Mammary epithelial cell (primary cell): ENCODE data around the gene HAND2.

ENCODE experiments used
- EZH2 ChIP-seq: IDR thresholded peaks from 2 replicates; pipeline ENCODE4 v1.6.1; 2012; ENCODE audit warnings: low read length, inconsistent platforms, borderline replicate concordance
- TF ChIP-seq, protein P1 (sequence below), 2 donors: IDR thresholded peaks in 1 of 2; conservative IDR thresholded peaks in 1 of 2; 2 replicates each; pipeline ENCODE4 v1.5.1; 2011 to 2012; ENCODE audit warnings: inconsistent platforms in 2 of 2, low read length in 2 of 2, mild to moderate bottlenecking in 2 of 2, control low read depth in 1 of 2, low read depth in 1 of 2; ENCODE audit not compliant: insufficient read depth in 1 of 2; ENCODE audit errors: extremely low read depth in 1 of 2

DNA sequence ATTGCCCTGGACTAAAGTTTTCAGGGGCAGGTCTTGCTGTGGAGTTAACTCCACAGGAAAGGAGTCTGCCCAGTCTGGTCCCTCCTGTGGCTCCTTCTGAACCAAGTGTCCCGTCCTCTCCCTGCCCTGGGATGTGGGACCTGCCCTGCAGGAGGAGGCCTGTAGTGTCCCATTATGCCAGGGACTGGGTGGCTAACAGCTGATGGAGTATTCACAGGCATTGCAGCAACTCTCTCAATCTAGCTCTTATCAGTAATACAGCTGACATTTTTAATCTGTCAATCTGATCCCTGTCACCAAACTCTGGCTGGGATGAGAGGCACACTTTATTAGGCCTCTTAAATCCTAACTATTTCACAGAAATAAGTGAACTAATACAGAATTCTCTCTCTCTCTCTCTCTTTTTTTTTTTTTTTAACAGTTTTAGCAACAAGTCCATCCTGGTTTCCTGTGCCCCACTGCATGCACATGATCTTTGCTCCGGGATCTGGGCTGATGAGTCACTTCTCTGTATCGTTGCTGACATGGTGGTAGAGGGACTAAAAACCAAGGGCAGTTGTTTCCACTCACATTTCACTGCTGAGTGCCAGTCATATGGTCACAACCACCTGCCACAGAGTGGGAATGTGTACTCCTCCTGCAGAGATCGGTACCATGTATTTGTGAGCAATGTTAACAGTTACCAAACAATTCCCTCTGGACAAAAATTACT is 39.1 kb downstream of the HAND2 start:
- TF ChIP-seq, protein P1, sequence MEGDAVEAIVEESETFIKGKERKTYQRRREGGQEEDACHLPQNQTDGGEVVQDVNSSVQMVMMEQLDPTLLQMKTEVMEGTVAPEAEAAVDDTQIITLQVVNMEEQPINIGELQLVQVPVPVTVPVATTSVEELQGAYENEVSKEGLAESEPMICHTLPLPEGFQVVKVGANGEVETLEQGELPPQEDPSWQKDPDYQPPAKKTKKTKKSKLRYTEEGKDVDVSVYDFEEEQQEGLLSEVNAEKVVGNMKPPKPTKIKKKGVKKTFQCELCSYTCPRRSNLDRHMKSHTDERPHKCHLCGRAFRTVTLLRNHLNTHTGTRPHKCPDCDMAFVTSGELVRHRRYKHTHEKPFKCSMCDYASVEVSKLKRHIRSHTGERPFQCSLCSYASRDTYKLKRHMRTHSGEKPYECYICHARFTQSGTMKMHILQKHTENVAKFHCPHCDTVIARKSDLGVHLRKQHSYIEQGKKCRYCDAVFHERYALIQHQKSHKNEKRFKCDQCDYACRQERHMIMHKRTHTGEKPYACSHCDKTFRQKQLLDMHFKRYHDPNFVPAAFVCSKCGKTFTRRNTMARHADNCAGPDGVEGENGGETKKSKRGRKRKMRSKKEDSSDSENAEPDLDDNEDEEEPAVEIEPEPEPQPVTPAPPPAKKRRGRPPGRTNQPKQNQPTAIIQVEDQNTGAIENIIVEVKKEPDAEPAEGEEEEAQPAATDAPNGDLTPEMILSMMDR (conservative IDR thresholded peaks at IDR 0.05 in 1 of 2, IDR thresholded peaks at IDR 0.05 in 1 of 2; ENCODE audit: extremely low read depth in 1 of 2, insufficient read depth in 1 of 2, low read depth in 1 of 2, low read length in 2 of 2), result no peak
- no peak for TF ChIP-seq EZH2
